Endothelial cell of umbilical vein (primary cell): Measurements from ENCODE around the gene ANKH. TPM values are rescaled to one million over a fixed set of nuclear protein-coding genes. Genes with fewer than 3 reads are reported as not detected.

Experiments
- BruUV-seq: library from RNA; stranded (reverse); fragments of 400-500 nt; replicated peaks from 2 replicates; lab custom pipeline; 2021; lab: Mats Ljungman, UMichigan
- CTCF ChIA-PET: fragments of 300-600, 350-600 bp; sonication (Branson Sonifier 250); formaldehyde crosslinking; loops from one replicate; lab custom pipeline; 2021; ENCODE audit warnings: antibody characterized with exemption, inconsistent platforms; lab: Charles Lee
- POLR2A ChIA-PET: fragments of 300-600, 350-600 bp; sonication (Branson Sonifier 250); formaldehyde crosslinking; loops from one replicate; lab custom pipeline; 2021; ENCODE audit warnings: antibody characterized with exemption, inconsistent platforms; lab: Charles Lee
- DNase-seq: peaks from one replicate; pipeline ENCODE4 v3.0.0-alpha.2; 2011; ENCODE audit warnings: low read depth, low spot score
- FAIRE-seq: peaks from 2 replicates; lab custom pipeline; 2011; peaks lifted over from hg19 to GRCh38; lab: Jason Lieb, UNC
- H2AFZ ChIP-seq: 2 replicates; pipeline ENCODE4 v1.6.0; 2012; ENCODE audit warnings: low read depth, low read length, control low read depth, inconsistent platforms
- H3K27ac ChIP-seq: 2 replicates; pipeline ENCODE4 v1.5.1; 2011; ENCODE audit warnings: low read depth, mild to moderate bottlenecking, control low read depth, low read length, moderate library complexity; ENCODE audit not compliant: insufficient read depth
- H3K27me3 ChIP-seq, 2 experiments: 2 replicates each; pipeline versions ENCODE4 v1.6.0 to v1.6.1; 2011; ENCODE audit warnings: low read length in 2 of 2, mixed read lengths in 1 of 2; ENCODE audit not compliant: control insufficient read depth in 2 of 2, insufficient read depth in 2 of 2
- H3K36me3 ChIP-seq, 2 experiments: 2 replicates in 1 of 2; 3 replicates in 1 of 2; pipeline ENCODE4 v1.5.1; 2011; ENCODE audit warnings: low read length in 2 of 2, mild to moderate bottlenecking in 1 of 2, moderate library complexity in 1 of 2; ENCODE audit not compliant: control insufficient read depth in 2 of 2, insufficient read depth in 2 of 2; ENCODE audit errors: extremely low read depth in 1 of 2
- H3K4me1 ChIP-seq: 3 replicates; pipeline ENCODE4 v1.5.1; 2011; ENCODE audit warnings: mild to moderate bottlenecking, low read length; ENCODE audit not compliant: control insufficient read depth, insufficient read depth; ENCODE audit errors: extremely low read depth
- H3K4me2 ChIP-seq: 2 replicates; pipeline ENCODE4 v1.6.1; 2011; ENCODE audit warnings: low read length, control low read depth, mixed read lengths; ENCODE audit not compliant: insufficient read depth
- H3K4me3 ChIP-seq, 3 experiments: fragments of 200-600 bp in 1 of 3; sonication (generic), shearing (Covaris generic) in 1 of 3; replicated peaks in 1 of 3; 2 replicates each; pipeline ENCODE4 v1.5.1; 2011 to 2016; ENCODE audit warnings: control low read depth in 3 of 3, low read length in 3 of 3, mild to moderate bottlenecking in 2 of 3, inconsistent platforms in 1 of 3, low read depth in 1 of 3, moderate library complexity in 1 of 3; ENCODE audit not compliant: insufficient read depth in 1 of 3
- H3K79me2 ChIP-seq: 2 replicates; pipeline ENCODE4 v1.6.0; 2012; ENCODE audit warnings: low read length, inconsistent platforms; ENCODE audit not compliant: control insufficient read depth, insufficient read depth
- H3K9ac ChIP-seq: replicated peaks from 2 replicates; pipeline ENCODE3; 2011; ENCODE audit warnings: low read length, control low read depth; ENCODE audit not compliant: insufficient read depth; ENCODE audit errors: extremely low read depth
- H3K9me1 ChIP-seq: replicated peaks from 3 replicates; pipeline ENCODE4 v1.6.0; 2011; ENCODE audit warnings: mild to moderate bottlenecking, low read length; ENCODE audit not compliant: control insufficient read depth, insufficient read depth; ENCODE audit errors: extremely low read depth
- H3K9me3 ChIP-seq: replicated peaks from 2 replicates; pipeline ENCODE4 v1.5.1; 2012; ENCODE audit warnings: low read length, inconsistent platforms; ENCODE audit not compliant: control insufficient read depth, insufficient read depth
- H4K20me1 ChIP-seq: replicated peaks from 2 replicates; pipeline ENCODE3; 2011; ENCODE audit warnings: mild to moderate bottlenecking, low read length; ENCODE audit not compliant: control insufficient read depth, insufficient read depth; ENCODE audit errors: extremely low read depth
- EZH2 ChIP-seq: IDR thresholded peaks from 2 replicates; pipeline ENCODE4 v1.6.1; 2012; ENCODE audit warnings: borderline replicate concordance, low read depth, mild to moderate bottlenecking, moderate library complexity, low read length, inconsistent platforms; ENCODE audit not compliant: severe bottlenecking
- FOS ChIP-seq: IDR thresholded peaks from 2 replicates; pipeline ENCODE4 v1.6.1; 2011; ENCODE audit warnings: mild to moderate bottlenecking, low read length, moderate library complexity, borderline replicate concordance; ENCODE audit not compliant: insufficient read depth
- GATA2 ChIP-seq: IDR thresholded peaks from 2 replicates; pipeline ENCODE4 v1.7.0; 2011; ENCODE audit warnings: low read depth, mild to moderate bottlenecking, moderate library complexity, mixed read lengths, low read length; ENCODE audit not compliant: insufficient read length, insufficient read depth
- JUN ChIP-seq: IDR thresholded peaks from 2 replicates; pipeline ENCODE4 v1.6.1; 2011; ENCODE audit warnings: borderline replicate concordance, low read depth; ENCODE audit not compliant: insufficient read length, insufficient read depth
- MYC ChIP-seq: IDR thresholded peaks from one replicate; pipeline ENCODE4 v1.6.1; 2011; ENCODE audit warnings: mild to moderate bottlenecking, low read depth, low read length
- POLR2A ChIP-seq: IDR thresholded peaks from 2 replicates; pipeline ENCODE4 v1.6.1; 2012; ENCODE audit warnings: low read depth, mild to moderate bottlenecking, control low read depth, low read length
- POLR2AphosphoS5 ChIP-seq: IDR thresholded peaks from 2 replicates; pipeline ENCODE4 v1.6.1; 2012; ENCODE audit warnings: low read depth, mild to moderate bottlenecking, control low read depth, low read length, moderate library complexity; ENCODE audit not compliant: insufficient read depth
- dilution Hi-C: fragments of 300-500 bp; cut with MboI; formaldehyde crosslinking; loops from one replicate; pipeline ENCODE4 v1.15.0; 2019; ENCODE audit warnings: low sequenced_read_pairs; ENCODE audit not compliant: extremely low pct_ligation_motif_present
- intact Hi-C: fragments of 100-400 bp; cut with micrococcal nuclease; formaldehyde crosslinking; loops from one replicate; pipeline ENCODE4 v1.10.0; 2022
- polyA plus RNA-seq, 4 experiments: library from polyadenylated mRNA; depleted of rRNA in 3 of 4; stranded (reverse) in 3 of 4; unstranded in 1 of 4; fragments of >200 nt; gene quantifications; 2 replicates each; pipeline versions ENCODE4 v1.2.1 to v1.2.3, GENCODE V29; 2011 to 2012; ENCODE audit warnings: missing spikeins in 1 of 4
- total RNA-seq: library from RNA; stranded (reverse); gene quantifications from 2 replicates; pipeline ENCODE4 v1.2.3, GENCODE V29; 2021
- TF ChIP-seq, protein P1 (sequence below): IDR thresholded peaks from 2 replicates; pipeline ENCODE4 v1.6.1; 2011; ENCODE audit not compliant: insufficient read depth, insufficient read length
- TF ChIP-seq, protein P2 (sequence below), 2 donors: IDR thresholded peaks; 1 replicate in 1 of 2; 2 replicates in 1 of 2; pipeline ENCODE4 v1.5.1; 2011; ENCODE audit warnings: low read length in 2 of 2, mild to moderate bottlenecking in 2 of 2, moderate library complexity in 2 of 2, control low read depth in 1 of 2, inconsistent platforms in 1 of 2, low read depth in 1 of 2; ENCODE audit not compliant: insufficient read depth in 1 of 2; ENCODE audit errors: extremely low read depth in 1 of 2

Gene ANKH
- total and polyA plus RNA-seq, 2 donors (not counting 3 experiments of a cell fraction or from before 2014, with no cell fraction given), result 12.7 to 31.4 TPM

DNA sequence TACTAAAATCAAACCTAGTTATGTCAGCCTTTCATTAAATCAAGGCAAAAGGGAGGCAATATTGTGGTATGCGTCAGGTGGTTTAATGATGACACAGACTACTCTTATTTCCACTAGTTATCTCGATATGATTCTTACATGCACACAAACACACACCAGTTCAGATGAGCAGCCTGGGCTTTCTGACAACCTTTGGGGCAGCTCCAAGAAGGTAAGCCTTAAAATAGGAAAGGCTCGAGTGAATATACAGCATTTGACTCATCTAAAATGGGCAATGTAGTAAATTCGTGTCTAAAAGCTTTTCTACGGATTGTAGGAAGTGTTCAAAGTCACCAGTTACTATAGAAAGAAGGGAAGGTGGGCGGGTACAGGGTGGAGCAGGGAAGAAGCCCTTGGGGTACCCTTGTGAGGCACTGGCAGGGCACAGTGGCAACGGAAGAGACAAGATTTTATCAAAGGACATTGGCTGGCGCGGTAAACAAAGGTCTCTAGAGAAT lies 1.9 kb downstream of the ANKH start:
- Histone ChIP-seq H3K4me3 (no peak overlapping the region), H4K20me1 (no peaks in the 10 kb centered on the region), H3K79me2 (peaks cover 18% of the 10 kb centered on the region), H2AFZ (no peak overlapping the region), H3K9ac (no peak overlapping the region), H3K36me3 (no peaks in the 10 kb centered on the region), H3K9me3 (no peaks in the 10 kb centered on the region), H3K9me1 (no peaks in the 10 kb centered on the region), H3K4me2 (peak overlapping the region; percentile 97), H3K27me3 (no peaks in the 10 kb centered on the region), H3K4me1 (peaks cover 20% of the 10 kb centered on the region), H3K27ac (no peak overlapping the region)
- DNase-seq, result no peak
- BruUV-seq, result no TSS peak
- TF ChIP-seq GATA2 (no peak), POLR2AphosphoS5 (no peak), JUN (no peak), FOS (no peak), POLR2A (no peak), EZH2 (no peak), MYC (no peak)
- TF ChIP-seq, protein P1, sequence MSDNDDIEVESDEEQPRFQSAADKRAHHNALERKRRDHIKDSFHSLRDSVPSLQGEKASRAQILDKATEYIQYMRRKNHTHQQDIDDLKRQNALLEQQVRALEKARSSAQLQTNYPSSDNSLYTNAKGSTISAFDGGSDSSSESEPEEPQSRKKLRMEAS, result no peak
- TF ChIP-seq, protein P2, sequence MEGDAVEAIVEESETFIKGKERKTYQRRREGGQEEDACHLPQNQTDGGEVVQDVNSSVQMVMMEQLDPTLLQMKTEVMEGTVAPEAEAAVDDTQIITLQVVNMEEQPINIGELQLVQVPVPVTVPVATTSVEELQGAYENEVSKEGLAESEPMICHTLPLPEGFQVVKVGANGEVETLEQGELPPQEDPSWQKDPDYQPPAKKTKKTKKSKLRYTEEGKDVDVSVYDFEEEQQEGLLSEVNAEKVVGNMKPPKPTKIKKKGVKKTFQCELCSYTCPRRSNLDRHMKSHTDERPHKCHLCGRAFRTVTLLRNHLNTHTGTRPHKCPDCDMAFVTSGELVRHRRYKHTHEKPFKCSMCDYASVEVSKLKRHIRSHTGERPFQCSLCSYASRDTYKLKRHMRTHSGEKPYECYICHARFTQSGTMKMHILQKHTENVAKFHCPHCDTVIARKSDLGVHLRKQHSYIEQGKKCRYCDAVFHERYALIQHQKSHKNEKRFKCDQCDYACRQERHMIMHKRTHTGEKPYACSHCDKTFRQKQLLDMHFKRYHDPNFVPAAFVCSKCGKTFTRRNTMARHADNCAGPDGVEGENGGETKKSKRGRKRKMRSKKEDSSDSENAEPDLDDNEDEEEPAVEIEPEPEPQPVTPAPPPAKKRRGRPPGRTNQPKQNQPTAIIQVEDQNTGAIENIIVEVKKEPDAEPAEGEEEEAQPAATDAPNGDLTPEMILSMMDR (IDR thresholded peaks at IDR 0.05; ENCODE audit: extremely low read depth in 1 of 2, insufficient read depth in 1 of 2, low read depth in 1 of 2, low read length in 2 of 2), result no peak
- dilution Hi-C loops, result no loop called here
- FAIRE-seq, result no peak
- ChIA-PET POLR2A (no interaction called here), CTCF (interaction anchor here (1.0 to 4.7 kb wide), 4 partner anchors 18 to 143 kb away, joined by 3 to 50 read pairs (median 8); no protein-coding TSS in a partner anchor)
- intact Hi-C loops, result loop anchor here (2.0 to 5.0 kb wide), 2 partner anchors 47 to 139 kb away; no protein-coding TSS in a partner anchor
